HepG2 (cell line): Measurements from ENCODE around the gene CERT1. TPM values are rescaled to one million over a fixed set of nuclear protein-coding genes. Genes with fewer than 3 reads are reported as not detected.

ENCODE experiments used
- HOXD1 ChIP-seq: sonication (generic); formaldehyde crosslinking; IDR thresholded peaks from 2 replicates; pipeline ENCODE4 v1.5.0; 2020; ENCODE audit warnings: missing genetic modification reagents
- MIXL1 ChIP-seq: IDR thresholded peaks from 2 replicates; pipeline ENCODE4 v1.6.1; 2016
- ONECUT2 ChIP-seq: sonication (generic); formaldehyde crosslinking; IDR thresholded peaks from 2 replicates; pipeline ENCODE4 v1.4.0; 2020; ENCODE audit warnings: missing genetic modification reagents
- RCOR2 ChIP-seq: IDR thresholded peaks from 2 replicates; pipeline ENCODE4 v1.6.1; 2016; ENCODE audit warnings: missing biosample characterization, missing genetic modification reagents
- RFX1 ChIP-seq: fragments of 450-650 bp; IDR thresholded peaks from 2 replicates; pipeline ENCODE4 v1.6.1; 2017
- SP4 ChIP-seq: sonication (generic); formaldehyde crosslinking; IDR thresholded peaks from 2 replicates; pipeline ENCODE4 v1.8.1; 2023; ENCODE audit warnings: mild to moderate bottlenecking, missing genetic modification reagents
- TEAD3 ChIP-seq: optimal IDR thresholded peaks from 2 replicates; pipeline ENCODE3; 2016; ENCODE audit warnings: borderline replicate concordance
- TOE1 ChIP-seq: sonication (generic); formaldehyde crosslinking; IDR thresholded peaks from 2 replicates; pipeline ENCODE4 v1.4.0; 2020; ENCODE audit warnings: mild to moderate bottlenecking, missing genetic modification reagents
- ZBTB21 ChIP-seq: sonication (generic); formaldehyde crosslinking; IDR thresholded peaks from 2 replicates; pipeline ENCODE4 v1.4.0; 2020; ENCODE audit warnings: missing genetic modification reagents
- ZEB1 ChIP-seq: IDR thresholded peaks from 2 replicates; pipeline ENCODE4 v1.6.1; 2012; ENCODE audit warnings: mild to moderate bottlenecking, low read depth, inconsistent platforms; ENCODE audit not compliant: insufficient replicate concordance
- ZFP36 ChIP-seq: fragments of 150-350 bp; IDR thresholded peaks from 2 replicates; pipeline ENCODE4 v1.6.1; 2018; ENCODE audit warnings: borderline replicate concordance, low read length, low read depth; ENCODE audit not compliant: partially characterized antibody
- ZFP41 ChIP-seq: sonication (generic); formaldehyde crosslinking; IDR thresholded peaks from 2 replicates; pipeline ENCODE4 v1.4.0; 2020; ENCODE audit warnings: mild to moderate bottlenecking, missing genetic modification reagents, borderline replicate concordance
- ZIK1 ChIP-seq: sonication (generic); formaldehyde crosslinking; IDR thresholded peaks from 2 replicates; pipeline ENCODE4 v1.5.0; 2020; ENCODE audit warnings: mild to moderate bottlenecking, low read depth, missing genetic modification reagents, borderline replicate concordance
- ZNF143 ChIP-seq: sonication (generic); formaldehyde crosslinking; IDR thresholded peaks from 2 replicates; pipeline ENCODE4 v1.4.0; 2020; ENCODE audit warnings: missing genetic modification reagents
- ZNF326 ChIP-seq: sonication (generic); formaldehyde crosslinking; IDR thresholded peaks from 2 replicates; pipeline ENCODE4 v1.4.0; 2020; ENCODE audit warnings: missing genetic modification reagents, borderline replicate concordance
- ZNF460 ChIP-seq: sonication (generic); formaldehyde crosslinking; IDR thresholded peaks from 2 replicates; pipeline ENCODE4 v1.5.1; 2020; ENCODE audit warnings: missing genetic modification reagents, mild to moderate bottlenecking, borderline replicate concordance
- ZNF564 ChIP-seq: sonication (generic); formaldehyde crosslinking; IDR thresholded peaks from 2 replicates; pipeline ENCODE4 v1.8.1; 2023; ENCODE audit warnings: mild to moderate bottlenecking, missing genetic modification reagents
- polyA plus RNA-seq, 8 experiments: library from polyadenylated mRNA; depleted of rRNA in 3 of 8; stranded (reverse) in 7 of 8; unstranded in 1 of 8; fragments of >200 nt; fragmentation: Illumina TruSeq in 4 of 8; extraction: Trizol in 4 of 8; gene quantifications; 2 replicates each; pipeline versions ENCODE4 v1.2.1 to v1.2.3, GENCODE V29; 2011 to 2016; ENCODE audit warnings: low read depth in 4 of 8, missing spikeins in 1 of 8, mixed read lengths in 1 of 8; ENCODE audit not compliant: insufficient read depth in 1 of 8
- total RNA-seq, 5 experiments: library from RNA; depleted of rRNA; stranded (reverse); fragments of >200 nt; fragmentation: Illumina TruSeq; extraction: Trizol; gene quantifications; 2 replicates each; pipeline ENCODE4 v1.2.3, GENCODE V29; 2016; ENCODE audit warnings: low read depth in 1 of 5
- TF ChIP-seq, protein P1 (sequence below): sonication (generic); formaldehyde crosslinking; IDR thresholded peaks from 2 replicates; pipeline ENCODE4 v1.4.0; 2020; ENCODE audit warnings: mild to moderate bottlenecking, missing genetic modification reagents
- TF ChIP-seq, protein P2 (sequence below): sonication (generic); formaldehyde crosslinking; IDR thresholded peaks from 2 replicates; pipeline ENCODE4 v1.4.0; 2020; ENCODE audit warnings: mild to moderate bottlenecking, missing genetic modification reagents
- TF ChIP-seq, protein P3 (sequence below): sonication (generic); formaldehyde crosslinking; IDR thresholded peaks from 2 replicates; pipeline ENCODE4 v1.8.0; 2023; ENCODE audit warnings: mild to moderate bottlenecking, missing genetic modification reagents
- TF ChIP-seq, protein P4 (sequence below): sonication (generic); formaldehyde crosslinking; IDR thresholded peaks from 2 replicates; pipeline ENCODE4 v1.8.0; 2022; ENCODE audit warnings: mild to moderate bottlenecking, missing genetic modification reagents

Gene CERT1
- total and polyA plus RNA-seq, 2 of the 13 experiments (the other 11 are each of a cell fraction or from before 2014, with no cell fraction given) = 8.2 to 12.7 TPM

DNA sequence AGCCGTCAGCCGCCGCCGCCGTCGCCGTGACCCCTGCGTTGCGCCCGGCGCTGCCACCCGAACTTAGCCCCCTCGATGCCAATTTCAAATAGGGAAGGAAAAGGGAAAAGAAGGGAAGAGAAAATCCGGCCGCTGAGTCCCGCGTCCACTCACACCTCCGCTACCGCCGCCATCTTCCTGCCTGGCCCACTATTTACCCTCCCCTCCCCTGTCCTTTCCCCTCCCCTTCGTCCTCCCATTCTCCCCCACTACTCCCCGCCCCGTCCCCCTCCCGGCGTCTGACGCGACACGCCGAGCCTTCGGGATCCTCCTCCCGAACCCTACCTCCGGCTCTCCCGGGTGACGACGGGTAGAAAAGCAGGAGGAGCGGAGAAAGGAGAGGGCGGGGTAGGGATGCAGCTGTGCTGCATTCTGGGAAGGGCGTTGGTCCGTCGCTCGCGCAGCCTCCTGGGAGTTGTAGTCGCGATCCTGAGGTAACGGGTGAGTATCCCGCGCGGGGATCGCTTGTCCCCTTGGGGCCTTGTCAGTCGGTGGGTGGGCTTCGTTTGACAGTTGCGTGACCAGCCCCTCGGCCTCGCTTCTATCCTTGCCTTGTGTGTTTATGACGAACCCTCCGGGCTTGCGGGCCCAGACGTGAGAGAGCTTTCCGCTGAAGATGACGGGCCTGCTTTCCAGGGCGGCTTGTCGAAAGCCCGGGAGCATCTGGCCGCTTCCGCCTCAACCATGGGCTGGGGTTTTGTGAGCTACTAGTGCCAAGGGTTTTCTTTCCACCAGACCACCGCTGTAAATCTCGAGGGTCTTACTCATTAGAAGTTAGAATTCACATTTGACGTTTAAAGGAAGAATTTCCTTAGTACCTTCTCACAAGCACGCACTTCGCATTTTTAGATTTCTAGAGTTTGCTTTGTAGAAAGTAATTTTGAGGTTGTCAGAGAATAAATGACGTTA lies at the start of gene CERT1, which contains the start of gene POLK (continued):
- TF ChIP-seq, protein P1, sequence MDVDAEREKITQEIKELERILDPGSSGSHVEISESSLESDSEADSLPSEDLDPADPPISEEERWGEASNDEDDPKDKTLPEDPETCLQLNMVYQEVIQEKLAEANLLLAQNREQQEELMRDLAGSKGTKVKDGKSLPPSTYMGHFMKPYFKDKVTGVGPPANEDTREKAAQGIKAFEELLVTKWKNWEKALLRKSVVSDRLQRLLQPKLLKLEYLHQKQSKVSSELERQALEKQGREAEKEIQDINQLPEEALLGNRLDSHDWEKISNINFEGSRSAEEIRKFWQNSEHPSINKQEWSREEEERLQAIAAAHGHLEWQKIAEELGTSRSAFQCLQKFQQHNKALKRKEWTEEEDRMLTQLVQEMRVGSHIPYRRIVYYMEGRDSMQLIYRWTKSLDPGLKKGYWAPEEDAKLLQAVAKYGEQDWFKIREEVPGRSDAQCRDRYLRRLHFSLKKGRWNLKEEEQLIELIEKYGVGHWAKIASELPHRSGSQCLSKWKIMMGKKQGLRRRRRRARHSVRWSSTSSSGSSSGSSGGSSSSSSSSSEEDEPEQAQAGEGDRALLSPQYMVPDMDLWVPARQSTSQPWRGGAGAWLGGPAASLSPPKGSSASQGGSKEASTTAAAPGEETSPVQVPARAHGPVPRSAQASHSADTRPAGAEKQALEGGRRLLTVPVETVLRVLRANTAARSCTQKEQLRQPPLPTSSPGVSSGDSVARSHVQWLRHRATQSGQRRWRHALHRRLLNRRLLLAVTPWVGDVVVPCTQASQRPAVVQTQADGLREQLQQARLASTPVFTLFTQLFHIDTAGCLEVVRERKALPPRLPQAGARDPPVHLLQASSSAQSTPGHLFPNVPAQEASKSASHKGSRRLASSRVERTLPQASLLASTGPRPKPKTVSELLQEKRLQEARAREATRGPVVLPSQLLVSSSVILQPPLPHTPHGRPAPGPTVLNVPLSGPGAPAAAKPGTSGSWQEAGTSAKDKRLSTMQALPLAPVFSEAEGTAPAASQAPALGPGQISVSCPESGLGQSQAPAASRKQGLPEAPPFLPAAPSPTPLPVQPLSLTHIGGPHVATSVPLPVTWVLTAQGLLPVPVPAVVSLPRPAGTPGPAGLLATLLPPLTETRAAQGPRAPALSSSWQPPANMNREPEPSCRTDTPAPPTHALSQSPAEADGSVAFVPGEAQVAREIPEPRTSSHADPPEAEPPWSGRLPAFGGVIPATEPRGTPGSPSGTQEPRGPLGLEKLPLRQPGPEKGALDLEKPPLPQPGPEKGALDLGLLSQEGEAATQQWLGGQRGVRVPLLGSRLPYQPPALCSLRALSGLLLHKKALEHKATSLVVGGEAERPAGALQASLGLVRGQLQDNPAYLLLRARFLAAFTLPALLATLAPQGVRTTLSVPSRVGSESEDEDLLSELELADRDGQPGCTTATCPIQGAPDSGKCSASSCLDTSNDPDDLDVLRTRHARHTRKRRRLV (CRISPR knock-in tag) = 0 out of 2 replicates have a peak, but pooled peaks have one; percentile 29
- TF ChIP-seq ZIK1 (0 out of 2 replicates have a peak, but pooled peaks have one; percentile 25), TEAD3 (no peak), ZFP41 (CRISPR knock-in tag) (no peak), MIXL1 (peak; percentile 7), ZNF143 (peak; percentile 96), RCOR2 (CRISPR knock-in tag) (no peak), ZNF326 (CRISPR knock-in tag) (no peak; the same call in 1 of the 2 replicates), HOXD1 (CRISPR knock-in tag) (no peak), SP4 (CRISPR knock-in tag) (peak; percentile 80), ONECUT2 (CRISPR knock-in tag) (no peak), ZEB1 (peak; percentile 21), ZNF564 (CRISPR knock-in tag) (no peak), ZBTB21 (no peak), ZNF460 (CRISPR knock-in tag) (no peak; the same call in 1 of the 2 replicates), TOE1 (no peak), RFX1 (no peak), ZFP36 (no peak)
- TF ChIP-seq, protein P2, sequence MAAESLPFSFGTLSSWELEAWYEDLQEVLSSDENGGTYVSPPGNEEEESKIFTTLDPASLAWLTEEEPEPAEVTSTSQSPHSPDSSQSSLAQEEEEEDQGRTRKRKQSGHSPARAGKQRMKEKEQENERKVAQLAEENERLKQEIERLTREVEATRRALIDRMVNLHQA (CRISPR knock-in tag) = no peak
- TF ChIP-seq, protein P3, sequence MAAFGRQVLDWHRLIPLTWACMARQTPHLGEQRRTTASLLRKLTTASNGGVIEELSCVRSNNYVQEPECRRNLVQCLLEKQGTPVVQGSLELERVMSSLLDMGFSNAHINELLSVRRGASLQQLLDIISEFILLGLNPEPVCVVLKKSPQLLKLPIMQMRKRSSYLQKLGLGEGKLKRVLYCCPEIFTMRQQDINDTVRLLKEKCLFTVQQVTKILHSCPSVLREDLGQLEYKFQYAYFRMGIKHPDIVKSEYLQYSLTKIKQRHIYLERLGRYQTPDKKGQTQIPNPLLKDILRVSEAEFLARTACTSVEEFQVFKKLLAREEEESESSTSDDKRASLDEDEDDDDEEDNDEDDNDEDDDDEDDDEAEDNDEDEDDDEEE (CRISPR knock-in tag) = no peak
- TF ChIP-seq, protein P4, sequence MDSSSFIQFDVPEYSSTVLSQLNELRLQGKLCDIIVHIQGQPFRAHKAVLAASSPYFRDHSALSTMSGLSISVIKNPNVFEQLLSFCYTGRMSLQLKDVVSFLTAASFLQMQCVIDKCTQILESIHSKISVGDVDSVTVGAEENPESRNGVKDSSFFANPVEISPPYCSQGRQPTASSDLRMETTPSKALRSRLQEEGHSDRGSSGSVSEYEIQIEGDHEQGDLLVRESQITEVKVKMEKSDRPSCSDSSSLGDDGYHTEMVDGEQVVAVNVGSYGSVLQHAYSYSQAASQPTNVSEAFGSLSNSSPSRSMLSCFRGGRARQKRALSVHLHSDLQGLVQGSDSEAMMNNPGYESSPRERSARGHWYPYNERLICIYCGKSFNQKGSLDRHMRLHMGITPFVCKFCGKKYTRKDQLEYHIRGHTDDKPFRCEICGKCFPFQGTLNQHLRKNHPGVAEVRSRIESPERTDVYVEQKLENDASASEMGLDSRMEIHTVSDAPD (CRISPR knock-in tag) = no peak
